ENCODE results near the gene USP9X.

- TF ChIP-seq ZNF274 (IDR thresholded peaks at IDR 0.05; ENCODE audit: low read depth, low read length) (no peak), SUZ12 (IDR thresholded peaks at IDR 0.05; ENCODE audit: extremely low read depth, insufficient read depth, insufficient read length) (no peak)
These were observed 191.6 kb downstream of the USP9X start for GRCh38 chrX:41276661-41277506.
